H1 (cell line): ENCODE results near the gene RS1.

Experiments used
- CEBPB ChIP-seq: IDR thresholded peaks from 2 replicates; pipeline ENCODE4 v1.6.1; 2012; ENCODE audit warnings: low read depth, low read length
- CHD2 ChIP-seq: IDR thresholded peaks from 2 replicates; pipeline ENCODE4 v1.6.1; 2012; ENCODE audit warnings: low read length, improper control_type of control experiment
- EGR1 ChIP-seq: IDR thresholded peaks from 2 replicates; pipeline ENCODE4 v1.6.1; 2011; ENCODE audit warnings: low read depth, low read length, borderline replicate concordance
- EZH2 ChIP-seq: fragments of 200-600 bp; sonication (generic); IDR thresholded peaks from 2 replicates; pipeline ENCODE4 v1.7.1; 2012; ENCODE audit warnings: low read depth, mild to moderate bottlenecking, moderate library complexity, low read length, inconsistent platforms; ENCODE audit not compliant: severe bottlenecking
- NANOG ChIP-seq: IDR thresholded peaks from 2 replicates; pipeline ENCODE4 v1.6.1; 2011; ENCODE audit warnings: low read length, low read depth, mild to moderate bottlenecking, inconsistent platforms; ENCODE audit not compliant: insufficient read depth, poor library complexity, severe bottlenecking
- RNF2 ChIP-seq: fragments of 200-900, 300-1000 bp; sonication (generic); IDR thresholded peaks from 2 replicates; pipeline ENCODE4 v1.7.1; 2016; ENCODE audit warnings: borderline replicate concordance, low read depth, mild to moderate bottlenecking, antibody characterized with exemption, low read length; ENCODE audit not compliant: poor library complexity, severe bottlenecking; ENCODE audit errors: missing control alignments
- SP1 ChIP-seq: IDR thresholded peaks from 2 replicates; pipeline ENCODE4 v1.6.1; 2011; ENCODE audit warnings: low read depth, low read length
- TAF1 ChIP-seq: IDR thresholded peaks from 2 replicates; pipeline ENCODE4 v1.6.1; 2011; ENCODE audit warnings: mild to moderate bottlenecking, low read depth, low read length
- TCF12 ChIP-seq: IDR thresholded peaks from 2 replicates; pipeline ENCODE4 v1.6.1; 2011; ENCODE audit warnings: low read depth, mild to moderate bottlenecking, low read length
- TF ChIP-seq, protein P1 (sequence below), 3 experiments: IDR thresholded peaks; 1 replicate in 2 of 3; 2 replicates in 1 of 3; pipeline versions ENCODE4 v1.5.1 to v1.6.1; 2011; ENCODE audit warnings: low read length in 3 of 3, mild to moderate bottlenecking in 3 of 3, inconsistent platforms in 2 of 3, low read depth in 1 of 3, moderate library complexity in 1 of 3; ENCODE audit not compliant: insufficient read depth in 1 of 3; ENCODE audit errors: control extremely low read depth in 1 of 3

DNA sequence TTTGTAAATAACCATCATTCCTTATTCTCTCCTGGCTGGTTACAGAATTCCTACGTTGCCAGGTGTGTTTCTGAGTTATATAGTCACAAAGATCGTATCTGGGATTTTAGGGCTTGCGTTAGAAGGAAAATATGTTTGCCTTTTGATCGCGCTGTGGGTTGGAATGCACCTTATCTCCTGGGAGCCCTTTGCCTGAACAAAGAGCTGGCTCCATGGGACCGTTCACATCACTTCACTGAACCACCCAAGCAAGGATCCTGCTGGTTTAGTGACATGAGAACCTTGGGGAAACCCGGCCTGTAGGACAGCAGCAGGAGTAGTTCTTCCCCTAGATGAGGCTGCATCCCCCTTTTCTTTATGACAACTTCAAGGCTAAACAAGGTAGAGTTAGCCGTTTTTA is 51.6 kb downstream of the RS1 start:
- TF ChIP-seq TCF12 = no peak
- no peak for TF ChIP-seq NANOG
- no peak for TF ChIP-seq CHD2
- TF ChIP-seq CEBPB = no peak
- TF ChIP-seq, protein P1, sequence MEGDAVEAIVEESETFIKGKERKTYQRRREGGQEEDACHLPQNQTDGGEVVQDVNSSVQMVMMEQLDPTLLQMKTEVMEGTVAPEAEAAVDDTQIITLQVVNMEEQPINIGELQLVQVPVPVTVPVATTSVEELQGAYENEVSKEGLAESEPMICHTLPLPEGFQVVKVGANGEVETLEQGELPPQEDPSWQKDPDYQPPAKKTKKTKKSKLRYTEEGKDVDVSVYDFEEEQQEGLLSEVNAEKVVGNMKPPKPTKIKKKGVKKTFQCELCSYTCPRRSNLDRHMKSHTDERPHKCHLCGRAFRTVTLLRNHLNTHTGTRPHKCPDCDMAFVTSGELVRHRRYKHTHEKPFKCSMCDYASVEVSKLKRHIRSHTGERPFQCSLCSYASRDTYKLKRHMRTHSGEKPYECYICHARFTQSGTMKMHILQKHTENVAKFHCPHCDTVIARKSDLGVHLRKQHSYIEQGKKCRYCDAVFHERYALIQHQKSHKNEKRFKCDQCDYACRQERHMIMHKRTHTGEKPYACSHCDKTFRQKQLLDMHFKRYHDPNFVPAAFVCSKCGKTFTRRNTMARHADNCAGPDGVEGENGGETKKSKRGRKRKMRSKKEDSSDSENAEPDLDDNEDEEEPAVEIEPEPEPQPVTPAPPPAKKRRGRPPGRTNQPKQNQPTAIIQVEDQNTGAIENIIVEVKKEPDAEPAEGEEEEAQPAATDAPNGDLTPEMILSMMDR (IDR thresholded peaks at IDR 0.05; ENCODE audit: control extremely low read depth in 1 of 3, insufficient read depth in 1 of 3, low read depth in 1 of 3, low read length in 3 of 3) = no peak
- TF ChIP-seq TAF1 = no peak
- no peak for TF ChIP-seq SP1
- no peak for TF ChIP-seq RNF2
- no peak for TF ChIP-seq EZH2
- no peak for TF ChIP-seq EGR1
